Stimulated activated CD4-positive, alpha-beta T cell treated with anti-CD3 and anti-CD28 coated beads, Interleukin-2, amount 100 ng/mL, for 24 hours (primary cell): Measurements from ENCODE around the gene PIH1D1.

Experiments used
- DNase-seq, 2 donors: peaks; one replicate each; pipeline ENCODE4 v3.0.0-alpha.2; 2020

Gene PIH1D1

GRCh38 chr19:49451430-49452181 is at the start of gene PIH1D1:
TSS of gene PIH1D1 (minus strand) at chr19:49451814. CDS start at chr19:49451574, 240 bp downstream.
- peak; percentile 93 to 94 for DNase-seq

- peak; percentile 51 for DNase-seq
Measured at GRCh38 chr19:49499030-49499670, 47.5 kb upstream of the PIH1D1 start.

DNA sequence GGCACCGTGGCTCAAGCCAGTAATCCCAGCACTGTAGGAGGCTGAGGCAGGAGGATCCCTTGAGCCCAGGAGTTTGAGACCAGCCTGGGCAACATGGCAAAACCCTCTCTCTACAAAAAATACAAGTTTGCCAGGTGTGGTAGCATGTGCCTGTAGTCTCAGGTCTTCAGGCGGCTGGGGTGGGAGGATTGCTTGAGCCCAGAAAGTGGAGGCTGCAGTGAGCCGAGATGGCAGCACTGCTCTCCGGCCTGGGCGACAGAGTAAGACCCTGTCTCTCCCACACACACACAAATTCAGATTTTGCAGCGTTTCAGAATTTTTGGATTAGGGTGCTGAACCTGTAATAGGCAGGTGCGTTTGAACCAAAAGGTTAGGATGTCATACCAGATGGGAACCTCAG is 46.9 kb upstream of the PIH1D1 start:
- DNase-seq: no peak

- peak in 1 of 2 donors; percentile 35 for DNase-seq
Measured at GRCh38 chr19:49497789-49498103, 46.1 kb upstream of the PIH1D1 start.

- DNase-seq: peak; percentile 79
Measured at GRCh38 chr19:49497047-49497788, 45.6 kb upstream of the PIH1D1 start.

GRCh38 chr19:49496574-49497008 is 45.0 kb upstream of the PIH1D1 start:
- no peak for DNase-seq

DNA sequence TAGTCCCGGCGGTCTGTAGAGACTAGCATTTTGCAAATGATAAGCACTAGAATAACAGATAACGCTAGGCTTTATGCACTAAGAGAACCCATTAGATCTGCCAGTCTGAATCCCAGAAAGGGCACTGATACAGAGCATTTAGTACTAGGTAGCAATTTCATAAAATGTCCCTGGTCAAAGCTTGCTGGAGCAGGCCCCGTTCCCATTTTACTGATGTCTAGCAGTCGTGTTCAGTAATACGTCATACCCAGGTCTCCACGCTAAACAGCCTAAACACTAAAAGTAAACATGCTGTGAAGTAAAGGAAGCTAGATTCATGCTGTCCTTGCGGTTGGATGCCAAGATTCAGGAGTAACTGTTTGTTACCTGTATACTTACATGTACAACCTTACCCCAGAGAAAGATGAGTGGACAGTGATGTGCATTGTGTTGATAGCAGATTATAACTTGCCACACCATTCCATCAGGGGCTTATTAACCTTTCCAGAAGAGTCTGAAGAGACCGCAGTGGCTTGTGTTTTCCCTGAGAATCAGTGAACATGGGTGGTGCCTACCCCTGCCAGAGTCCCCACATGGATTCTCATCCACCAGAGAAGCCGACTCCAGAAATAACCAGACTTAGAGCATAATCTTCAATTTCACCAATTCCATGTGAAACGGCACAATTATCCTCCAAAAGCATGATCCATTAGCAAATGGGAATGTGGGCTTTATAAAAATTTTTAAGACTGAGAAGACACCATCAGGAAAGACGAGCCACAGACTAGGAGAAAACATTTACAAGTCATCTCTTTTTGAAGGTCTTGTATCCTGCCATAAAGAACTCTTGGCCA is 41.2 kb upstream of the PIH1D1 start:
- DNase-seq: peak in 1 of 2 donors; percentile 51

DNA sequence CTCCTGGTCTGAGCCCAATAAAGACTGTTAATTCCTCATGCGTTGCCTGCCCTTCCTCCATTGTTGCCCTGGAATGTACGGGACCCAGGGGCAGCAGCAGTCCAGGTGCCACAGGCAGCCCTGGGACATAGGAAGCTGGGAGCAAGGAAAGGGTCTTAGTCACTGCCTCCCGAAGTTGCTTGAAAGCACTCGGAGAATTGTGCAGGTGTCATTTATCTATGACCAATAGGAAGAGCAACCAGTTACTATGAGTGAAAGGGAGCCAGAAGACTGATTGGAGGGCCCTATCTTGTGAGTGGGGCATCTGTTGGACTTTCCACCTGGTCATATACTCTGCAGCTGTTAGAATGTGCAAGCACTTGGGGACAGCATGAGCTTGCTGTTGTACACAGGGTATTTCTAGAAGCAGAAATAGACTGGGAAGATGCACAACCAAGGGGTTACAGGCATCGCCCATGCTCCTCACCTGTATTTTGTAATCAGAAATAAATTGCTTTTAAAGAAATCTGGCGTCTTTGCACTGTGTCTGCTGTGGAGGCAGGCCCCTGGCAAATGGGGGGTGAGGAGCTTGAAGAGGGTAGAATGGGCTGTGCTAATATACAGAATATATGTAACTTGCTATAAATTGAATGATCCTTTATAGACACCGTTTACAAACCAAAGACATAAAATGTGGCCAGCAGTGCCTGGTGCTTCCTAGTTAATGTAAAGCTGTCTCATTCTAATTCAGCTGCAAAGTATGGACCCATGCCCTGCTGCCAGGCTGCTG is 40.4 kb upstream of the PIH1D1 start:
- DNase-seq: no peak

DNA sequence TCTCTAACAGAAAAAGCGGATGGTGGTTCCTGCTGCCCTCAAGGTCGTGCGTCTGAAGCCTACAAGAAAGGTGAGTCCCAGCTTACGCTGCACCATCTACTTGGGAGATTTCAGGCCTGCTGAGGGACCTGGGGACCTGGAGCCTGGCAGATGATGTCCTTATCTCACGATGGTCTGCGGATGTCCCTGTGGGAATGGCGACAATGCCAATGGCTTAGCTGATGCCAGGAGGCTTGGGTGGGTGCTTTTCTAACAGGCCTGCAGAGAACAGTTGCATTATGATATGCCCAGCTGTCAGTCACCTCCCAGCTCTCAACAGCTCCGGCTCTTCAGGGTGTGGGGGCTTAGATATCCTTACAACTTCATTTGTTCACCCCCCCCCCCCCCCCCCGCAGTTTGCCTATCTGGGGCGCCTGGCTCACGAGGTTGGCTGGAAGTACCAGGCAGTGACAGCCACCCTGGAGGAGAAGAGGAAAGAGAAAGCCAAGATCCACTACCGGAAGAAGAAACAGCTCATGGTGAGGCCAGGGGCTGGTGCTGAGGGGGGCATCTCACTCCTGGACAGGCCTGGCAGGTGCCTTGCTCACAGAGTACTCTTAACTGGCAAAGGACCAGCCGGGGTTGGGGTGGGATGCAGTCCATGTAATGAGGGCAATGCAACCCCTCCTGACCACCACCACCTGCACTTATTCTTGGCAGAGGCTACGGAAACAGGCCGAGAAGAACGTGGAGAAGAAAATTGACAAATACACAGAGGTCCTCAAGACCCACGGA is 39.6 kb upstream of the PIH1D1 start:
- DNase-seq: no peak

- no peak for DNase-seq
Measured at GRCh38 chr19:49490287-49491029, 38.8 kb upstream of the PIH1D1 start.

DNA sequence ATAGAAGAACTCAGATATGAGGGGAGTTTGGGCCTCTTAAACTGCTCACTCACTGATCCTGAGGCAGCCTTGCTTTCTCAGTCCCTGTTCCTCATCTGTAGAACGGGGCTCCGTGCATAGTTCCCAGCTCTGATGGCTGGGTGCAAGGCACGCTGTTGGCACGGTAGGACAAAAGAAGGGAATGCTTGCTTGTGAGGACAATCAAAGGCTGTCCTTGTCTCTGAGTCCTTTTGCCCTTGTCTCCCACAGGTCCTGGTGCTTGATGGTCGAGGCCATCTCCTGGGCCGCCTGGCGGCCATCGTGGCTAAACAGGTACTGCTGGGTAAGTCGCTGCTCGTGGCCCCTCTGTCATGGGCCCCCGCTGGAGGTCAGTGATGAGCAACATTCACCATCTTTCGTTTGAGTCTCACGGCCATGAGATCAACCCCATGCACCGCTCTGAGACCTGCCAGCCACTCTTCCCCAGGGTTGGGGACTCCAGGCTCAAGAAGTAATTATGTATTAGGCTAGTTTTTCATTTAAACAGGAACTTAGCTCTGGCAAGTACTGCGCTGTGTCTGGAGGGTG is 38.1 kb upstream of the PIH1D1 start:
- peak; percentile 55 to 63 for DNase-seq

GRCh38 chr19:49488863-49489537 is 37.4 kb upstream of the PIH1D1 start:
- no peak for DNase-seq

DNA sequence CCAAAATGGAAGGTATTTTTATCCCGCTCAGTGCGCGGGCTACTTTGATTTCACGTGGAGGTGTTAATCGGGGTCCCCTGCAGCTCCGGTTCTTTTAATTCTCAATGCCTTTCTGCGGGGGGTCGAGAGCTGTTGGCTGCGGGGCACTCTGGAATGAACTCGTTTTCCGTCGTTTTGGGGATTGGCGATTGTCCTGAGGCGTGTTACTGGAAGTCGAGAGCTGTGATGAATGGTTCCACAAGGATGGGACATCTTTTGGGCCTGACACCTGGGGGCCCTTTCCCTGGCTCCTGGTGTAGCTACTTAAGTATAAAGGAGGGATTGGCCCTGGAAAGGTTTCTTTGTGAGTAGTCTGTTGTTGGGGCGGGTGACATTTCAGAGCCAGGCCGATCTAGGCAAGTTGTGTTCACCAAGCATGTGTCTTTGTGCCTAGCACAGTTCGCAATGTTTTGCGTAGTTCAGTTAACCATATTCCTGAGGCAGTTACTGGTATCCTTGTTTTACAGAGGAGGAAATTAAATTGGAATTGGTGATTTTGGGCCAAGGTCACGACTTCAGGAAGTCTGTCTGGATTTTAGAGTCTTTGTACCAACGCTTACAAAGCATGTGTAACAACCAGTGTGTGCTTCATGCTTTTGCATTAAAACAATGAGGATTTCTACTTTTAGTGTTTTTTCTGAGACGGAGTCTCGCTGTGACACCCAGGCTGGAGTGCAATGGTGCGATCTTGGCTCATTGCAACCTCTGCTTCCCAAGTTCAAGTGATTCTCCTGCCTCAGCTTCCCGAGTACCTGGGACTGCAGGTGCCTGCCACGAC is 36.6 kb upstream of the PIH1D1 start:
- peak; percentile 48 to 55 for DNase-seq

DNA sequence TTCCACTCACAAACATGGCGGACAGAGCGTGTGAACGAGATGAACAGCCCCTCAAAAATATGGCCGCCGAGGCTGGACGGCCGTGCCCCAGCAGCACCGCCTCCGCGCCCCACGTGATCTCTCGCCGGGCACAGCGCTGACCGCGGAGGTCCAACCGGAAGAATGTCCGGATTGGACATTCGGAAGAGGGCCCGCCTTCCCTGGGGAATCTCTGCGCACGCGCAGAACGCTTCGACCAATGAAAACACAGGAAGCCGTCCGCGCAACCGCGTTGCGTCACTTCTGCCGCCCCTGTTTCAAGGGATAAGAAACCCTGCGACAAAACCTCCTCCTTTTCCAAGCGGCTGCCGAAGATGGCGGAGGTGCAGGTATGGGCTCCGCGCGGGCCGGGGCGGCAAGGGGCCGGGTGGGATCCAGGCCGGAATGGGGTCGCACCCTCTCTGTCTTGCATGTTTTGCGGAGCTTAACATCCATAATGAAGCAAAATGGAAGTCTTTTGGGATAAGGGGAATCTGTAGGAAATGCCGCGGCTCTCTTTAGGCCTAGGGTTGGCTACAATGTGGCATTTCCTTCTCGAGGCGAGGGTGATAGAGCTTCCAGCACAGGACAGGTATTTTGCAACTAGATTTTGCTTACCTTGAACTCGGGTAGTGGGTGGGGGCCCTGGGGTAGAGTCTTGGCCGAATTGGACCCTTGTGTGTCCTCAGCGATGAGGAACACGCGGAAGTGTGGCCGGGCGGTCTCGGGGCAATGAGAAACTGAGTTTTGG is 35.8 kb upstream of the PIH1D1 start, which contains the start of gene RPL13A:
RPL13A (plus strand) TSS at position 332 of the 769 bp plus-strand sequence; CDS start at position 354, 22 bp downstream.
- peak; percentile 100 for DNase-seq

- DNase-seq: no peak
Measured at GRCh38 chr19:49486710-49487276, 35.2 kb upstream of the PIH1D1 start.

GRCh38 chr19:49486232-49486631 is 34.6 kb upstream of the PIH1D1 start:
- no peak for DNase-seq

DNA sequence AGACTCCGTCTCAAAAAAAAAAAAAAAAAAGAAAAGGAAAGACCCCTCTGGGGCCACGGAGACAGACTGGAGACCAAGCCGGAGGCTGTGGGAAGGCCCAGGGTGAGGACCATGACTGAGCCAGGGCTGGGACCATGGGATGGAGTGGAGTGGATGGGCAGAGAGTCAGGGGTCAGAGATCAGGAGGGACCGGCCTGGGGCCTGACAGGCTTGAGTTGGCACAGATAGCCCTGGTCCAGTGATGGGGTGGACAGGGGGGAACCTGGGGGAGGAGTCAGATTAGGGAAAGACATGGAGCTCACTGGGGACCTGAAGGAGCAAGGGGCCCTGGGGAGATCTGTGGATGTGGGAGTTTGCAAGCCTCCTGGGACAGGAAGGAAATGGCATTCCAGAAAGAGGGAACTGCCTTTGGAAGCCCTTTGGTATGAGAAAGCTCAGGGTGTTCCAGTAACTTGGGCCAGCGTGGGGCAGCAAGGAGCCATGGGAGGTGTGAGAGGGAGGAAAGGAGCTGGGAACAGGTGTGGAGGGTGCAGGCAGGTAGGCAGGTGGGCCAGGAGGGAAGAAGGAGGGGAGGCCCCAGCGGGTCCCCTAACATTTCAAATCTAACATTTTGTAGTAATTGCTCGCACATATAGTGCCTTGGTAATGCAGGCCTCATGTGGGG is 29.5 kb upstream of the PIH1D1 start:
- no peak for DNase-seq
